ENCODE data around the gene ASXL1. TPM values are rescaled to one million over a fixed set of nuclear protein-coding genes. Genes with fewer than 3 reads are reported as not detected.

ASXL1 gene
- total RNA-seq, 1 donor = 68.8 TPM

GRCh38 chr20:32473231-32474008 lies 115.3 kb downstream of the ASXL1 start:
- Histone ChIP-seq H3K79me2 (ENCODE audit: insufficient read depth, low read length) (peaks cover 59% of the 10 kb centered on the region), H3K27me3 (ENCODE audit: insufficient read depth, low read length) (no peaks in the 10 kb centered on the region), H2AFZ (ENCODE audit: low read length) (no peak overlapping the region), H3K9me3 (ENCODE audit: low read depth, low read length) (no peaks in the 10 kb centered on the region), H4K20me1 (ENCODE audit: insufficient read depth, low read length) (peaks cover 43% of the 10 kb centered on the region), H3K4me3 (ENCODE audit: insufficient read depth, low read length) (no peak overlapping the region), H3K36me3 (ENCODE audit: insufficient read depth, low read length) (no peaks in the 10 kb centered on the region), H3K4me1 (ENCODE audit: insufficient read depth, low read length) (peaks cover 25% of the 10 kb centered on the region), H3K4me2 (ENCODE audit: insufficient read depth, low read length) (peak overlapping the region; percentile 39), H3K27ac (ENCODE audit: low read depth, low read length) (no peak overlapping the region)
- TF ChIP-seq CTCF (IDR thresholded peaks at IDR 0.05; ENCODE audit: extremely low read depth, low read depth, low read length) = no peak
- DNase-seq (ENCODE audit: insufficient read length, low spot score, missing footprints) = peak; percentile 56

GRCh38 chr20:32474009-32474716 lies 116.0 kb downstream of the ASXL1 start:
- Histone ChIP-seq H3K36me3 (ENCODE audit: insufficient read depth, low read length) (no peaks in the 10 kb centered on the region), H3K4me1 (ENCODE audit: insufficient read depth, low read length) (peaks cover 25% of the 10 kb centered on the region), H3K27ac (ENCODE audit: low read depth, low read length) (peak overlapping the region; percentile 77), H3K79me2 (ENCODE audit: insufficient read depth, low read length) (peaks cover 65% of the 10 kb centered on the region), H3K27me3 (ENCODE audit: insufficient read depth, low read length) (no peaks in the 10 kb centered on the region), H3K9me3 (ENCODE audit: low read depth, low read length) (no peaks in the 10 kb centered on the region), H2AFZ (ENCODE audit: low read length) (no peak overlapping the region), H3K4me2 (ENCODE audit: insufficient read depth, low read length) (peak overlapping the region; percentile 70), H4K20me1 (ENCODE audit: insufficient read depth, low read length) (peaks cover 50% of the 10 kb centered on the region), H3K4me3 (ENCODE audit: insufficient read depth, low read length) (peak overlapping the region; percentile 66)
- no peak for TF ChIP-seq CTCF (IDR thresholded peaks at IDR 0.05; ENCODE audit: extremely low read depth, low read depth, low read length)
- peak; percentile 87 for DNase-seq (ENCODE audit: insufficient read length, low spot score, missing footprints)

- H4K20me1 ChIP-seq (ENCODE audit: insufficient read depth, low read length) = peaks cover 54% of the 10 kb centered on the region
- peaks cover 69% of the 10 kb centered on the region for H3K79me2 ChIP-seq (ENCODE audit: insufficient read depth, low read length)
- H3K4me2 ChIP-seq (ENCODE audit: insufficient read depth, low read length) = peak overlapping the region; percentile 70
- H2AFZ ChIP-seq (ENCODE audit: low read length) = peak overlapping the region; percentile 69
- no peaks in the 10 kb centered on the region for H3K9me3 ChIP-seq (ENCODE audit: low read depth, low read length)
- H3K27me3 ChIP-seq (ENCODE audit: insufficient read depth, low read length) = no peaks in the 10 kb centered on the region
- DNase-seq (ENCODE audit: insufficient read length, low spot score, missing footprints) = no peak
- H3K27ac ChIP-seq (ENCODE audit: low read depth, low read length) = peak overlapping the region; percentile 77
- no peaks in the 10 kb centered on the region for H3K36me3 ChIP-seq (ENCODE audit: insufficient read depth, low read length)
- peak overlapping the region; percentile 66 for H3K4me3 ChIP-seq (ENCODE audit: insufficient read depth, low read length)
- peaks cover 25% of the 10 kb centered on the region for H3K4me1 ChIP-seq (ENCODE audit: insufficient read depth, low read length)
- TF ChIP-seq CTCF (IDR thresholded peaks at IDR 0.05; ENCODE audit: extremely low read depth, low read depth, low read length) = no peak
Measured at GRCh38 chr20:32474717-32474966, 116.5 kb downstream of the ASXL1 start.

Measured in osteoblast (primary cell).